ENCODE measurements around the gene NBEAL2. TPM values are rescaled to one million over a fixed set of nuclear protein-coding genes. Genes with fewer than 3 reads are reported as not detected.

NBEAL2 gene
- total RNA-seq, 1 experiment from 2014 or later, result 80.0 TPM

DNA sequence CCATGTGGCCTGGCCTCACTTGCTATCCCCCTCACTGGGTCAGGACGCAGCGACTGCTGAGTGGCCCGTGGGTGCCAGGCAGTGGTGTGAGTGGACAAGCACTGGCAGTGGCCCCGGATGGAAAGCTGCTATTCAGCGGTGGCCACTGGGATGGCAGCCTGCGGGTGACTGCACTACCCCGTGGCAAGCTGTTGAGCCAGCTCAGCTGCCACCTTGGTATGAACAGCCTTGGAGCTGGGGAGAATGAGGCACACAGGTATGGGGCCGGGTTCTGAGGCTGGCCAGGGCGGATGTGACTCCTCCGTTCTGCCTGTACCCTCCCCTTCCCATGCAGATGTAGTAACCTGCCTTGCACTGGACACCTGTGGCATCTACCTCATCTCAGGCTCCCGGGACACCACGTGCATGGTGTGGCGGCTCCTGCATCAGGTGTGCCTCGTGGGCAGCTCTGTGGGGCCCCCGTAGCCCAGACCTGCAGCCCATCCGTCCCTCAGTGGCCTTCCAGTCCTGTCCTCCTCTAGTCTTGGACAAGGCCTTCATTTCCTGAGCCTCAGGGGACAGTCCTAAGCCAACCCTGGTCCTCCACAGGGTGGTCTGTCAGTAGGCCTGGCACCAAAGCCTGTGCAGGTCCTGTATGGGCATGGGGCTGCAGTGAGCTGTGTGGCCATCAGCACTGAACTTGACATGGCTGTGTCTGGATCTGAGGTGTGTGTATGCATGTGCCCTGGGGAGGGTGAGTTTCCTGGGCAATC, 28.2 kb downstream of the NBEAL2 start (continued):
- TF ChIP-seq, protein P1, sequence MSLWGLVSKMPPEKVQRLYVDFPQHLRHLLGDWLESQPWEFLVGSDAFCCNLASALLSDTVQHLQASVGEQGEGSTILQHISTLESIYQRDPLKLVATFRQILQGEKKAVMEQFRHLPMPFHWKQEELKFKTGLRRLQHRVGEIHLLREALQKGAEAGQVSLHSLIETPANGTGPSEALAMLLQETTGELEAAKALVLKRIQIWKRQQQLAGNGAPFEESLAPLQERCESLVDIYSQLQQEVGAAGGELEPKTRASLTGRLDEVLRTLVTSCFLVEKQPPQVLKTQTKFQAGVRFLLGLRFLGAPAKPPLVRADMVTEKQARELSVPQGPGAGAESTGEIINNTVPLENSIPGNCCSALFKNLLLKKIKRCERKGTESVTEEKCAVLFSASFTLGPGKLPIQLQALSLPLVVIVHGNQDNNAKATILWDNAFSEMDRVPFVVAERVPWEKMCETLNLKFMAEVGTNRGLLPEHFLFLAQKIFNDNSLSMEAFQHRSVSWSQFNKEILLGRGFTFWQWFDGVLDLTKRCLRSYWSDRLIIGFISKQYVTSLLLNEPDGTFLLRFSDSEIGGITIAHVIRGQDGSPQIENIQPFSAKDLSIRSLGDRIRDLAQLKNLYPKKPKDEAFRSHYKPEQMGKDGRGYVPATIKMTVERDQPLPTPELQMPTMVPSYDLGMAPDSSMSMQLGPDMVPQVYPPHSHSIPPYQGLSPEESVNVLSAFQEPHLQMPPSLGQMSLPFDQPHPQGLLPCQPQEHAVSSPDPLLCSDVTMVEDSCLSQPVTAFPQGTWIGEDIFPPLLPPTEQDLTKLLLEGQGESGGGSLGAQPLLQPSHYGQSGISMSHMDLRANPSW (CRISPR knock-in tag; conservative IDR thresholded peaks at IDR 0.05; ENCODE audit: low read depth), result no peak
- TF ChIP-seq SOX15 (CRISPR knock-in tag; IDR thresholded peaks at IDR 0.05), result no peak
- TF ChIP-seq ZBTB21 (CRISPR knock-in tag; IDR thresholded peaks at IDR 0.05; ENCODE audit: borderline replicate concordance), result no peak
- no peak for TF ChIP-seq ZNF219 (CRISPR knock-in tag; IDR thresholded peaks at IDR 0.05; ENCODE audit: borderline replicate concordance)
- TF ChIP-seq MXD4 (CRISPR knock-in tag; IDR thresholded peaks at IDR 0.05; ENCODE audit: borderline replicate concordance), result no peak

DNA sequence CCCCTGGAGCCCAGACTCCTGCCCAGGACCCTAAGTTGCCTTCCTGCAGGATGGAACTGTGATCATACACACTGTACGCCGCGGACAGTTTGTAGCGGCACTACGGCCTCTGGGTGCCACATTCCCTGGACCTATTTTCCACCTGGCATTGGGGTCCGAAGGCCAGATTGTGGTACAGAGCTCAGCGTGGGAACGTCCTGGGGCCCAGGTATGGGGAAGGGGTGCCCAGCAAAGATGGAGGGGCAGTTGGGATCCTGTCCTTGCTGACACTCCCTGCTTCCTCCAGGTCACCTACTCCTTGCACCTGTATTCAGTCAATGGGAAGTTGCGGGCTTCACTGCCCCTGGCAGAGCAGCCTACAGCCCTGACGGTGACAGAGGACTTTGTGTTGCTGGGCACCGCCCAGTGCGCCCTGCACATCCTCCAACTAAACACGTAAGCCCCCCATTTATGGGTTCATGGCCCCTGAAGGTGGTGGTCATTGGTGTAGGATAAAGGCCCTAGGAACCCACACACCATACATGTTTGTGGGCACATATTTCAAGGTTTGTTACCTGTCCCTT, 28.8 kb downstream of the NBEAL2 start:
- POLR2A ChIA-PET, result interaction anchor here (0.9 to 1.5 kb wide), 4 partner anchors 10 to 372 kb away, joined by 3 to 9 read pairs (median 6); partner anchors contain the start of genes NBEAL2, PTPN23 and SETD2
- CTCF ChIA-PET, result interaction anchor here (0.7 to 2.2 kb wide), 7 partner anchors 10 to 156 kb away, joined by 3 to 9 read pairs (median 3); no protein-coding TSS in a partner anchor
- DNase-seq (ENCODE audit: low spot score), result no peak
- no peaks in the 10 kb centered on the region for H3K9me3 Mint-ChIP-seq
- no peak overlapping the region for H3K27ac Mint-ChIP-seq
- no peaks in the 10 kb centered on the region for H3K27me3 Mint-ChIP-seq (ENCODE audit: low read depth)
- H3K4me3 Mint-ChIP-seq, result peak overlapping the region; percentile 57
- TF ChIP-seq, protein P2, sequence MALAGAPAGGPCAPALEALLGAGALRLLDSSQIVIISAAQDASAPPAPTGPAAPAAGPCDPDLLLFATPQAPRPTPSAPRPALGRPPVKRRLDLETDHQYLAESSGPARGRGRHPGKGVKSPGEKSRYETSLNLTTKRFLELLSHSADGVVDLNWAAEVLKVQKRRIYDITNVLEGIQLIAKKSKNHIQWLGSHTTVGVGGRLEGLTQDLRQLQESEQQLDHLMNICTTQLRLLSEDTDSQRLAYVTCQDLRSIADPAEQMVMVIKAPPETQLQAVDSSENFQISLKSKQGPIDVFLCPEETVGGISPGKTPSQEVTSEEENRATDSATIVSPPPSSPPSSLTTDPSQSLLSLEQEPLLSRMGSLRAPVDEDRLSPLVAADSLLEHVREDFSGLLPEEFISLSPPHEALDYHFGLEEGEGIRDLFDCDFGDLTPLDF (CRISPR knock-in tag; IDR thresholded peaks at IDR 0.05), result no peak
- TF ChIP-seq SMAD4 (CRISPR knock-in tag; IDR thresholded peaks at IDR 0.05) (no peak), SOX15 (CRISPR knock-in tag; IDR thresholded peaks at IDR 0.05) (no peak), TEAD1 (CRISPR knock-in tag; IDR thresholded peaks at IDR 0.05) (no peak), HMGA2 (CRISPR knock-in tag; IDR thresholded peaks at IDR 0.05) (no peak), GRHL2 (CRISPR knock-in tag; IDR thresholded peaks at IDR 0.05; ENCODE audit: insufficient replicate concordance, severe bottlenecking) (no peak), RELA (CRISPR knock-in tag; IDR thresholded peaks at IDR 0.05; ENCODE audit: borderline replicate concordance) (no peak)
- TF ChIP-seq, protein P3, sequence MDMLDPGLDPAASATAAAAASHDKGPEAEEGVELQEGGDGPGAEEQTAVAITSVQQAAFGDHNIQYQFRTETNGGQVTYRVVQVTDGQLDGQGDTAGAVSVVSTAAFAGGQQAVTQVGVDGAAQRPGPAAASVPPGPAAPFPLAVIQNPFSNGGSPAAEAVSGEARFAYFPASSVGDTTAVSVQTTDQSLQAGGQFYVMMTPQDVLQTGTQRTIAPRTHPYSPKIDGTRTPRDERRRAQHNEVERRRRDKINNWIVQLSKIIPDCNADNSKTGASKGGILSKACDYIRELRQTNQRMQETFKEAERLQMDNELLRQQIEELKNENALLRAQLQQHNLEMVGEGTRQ (CRISPR knock-in tag; IDR thresholded peaks at IDR 0.05), result no peak
- TF ChIP-seq, protein P4, sequence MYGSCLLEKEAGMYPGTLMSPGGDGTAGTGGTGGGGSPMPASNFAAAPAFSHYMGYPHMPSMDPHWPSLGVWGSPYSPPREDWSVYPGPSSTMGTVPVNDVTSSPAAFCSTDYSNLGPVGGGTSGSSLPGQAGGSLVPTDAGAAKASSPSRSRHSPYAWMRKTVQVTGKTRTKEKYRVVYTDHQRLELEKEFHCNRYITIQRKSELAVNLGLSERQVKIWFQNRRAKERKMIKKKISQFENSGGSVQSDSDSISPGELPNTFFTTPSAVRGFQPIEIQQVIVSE (CRISPR knock-in tag; IDR thresholded peaks at IDR 0.05; ENCODE audit: borderline replicate concordance), result no peak
- TF ChIP-seq, protein P5, sequence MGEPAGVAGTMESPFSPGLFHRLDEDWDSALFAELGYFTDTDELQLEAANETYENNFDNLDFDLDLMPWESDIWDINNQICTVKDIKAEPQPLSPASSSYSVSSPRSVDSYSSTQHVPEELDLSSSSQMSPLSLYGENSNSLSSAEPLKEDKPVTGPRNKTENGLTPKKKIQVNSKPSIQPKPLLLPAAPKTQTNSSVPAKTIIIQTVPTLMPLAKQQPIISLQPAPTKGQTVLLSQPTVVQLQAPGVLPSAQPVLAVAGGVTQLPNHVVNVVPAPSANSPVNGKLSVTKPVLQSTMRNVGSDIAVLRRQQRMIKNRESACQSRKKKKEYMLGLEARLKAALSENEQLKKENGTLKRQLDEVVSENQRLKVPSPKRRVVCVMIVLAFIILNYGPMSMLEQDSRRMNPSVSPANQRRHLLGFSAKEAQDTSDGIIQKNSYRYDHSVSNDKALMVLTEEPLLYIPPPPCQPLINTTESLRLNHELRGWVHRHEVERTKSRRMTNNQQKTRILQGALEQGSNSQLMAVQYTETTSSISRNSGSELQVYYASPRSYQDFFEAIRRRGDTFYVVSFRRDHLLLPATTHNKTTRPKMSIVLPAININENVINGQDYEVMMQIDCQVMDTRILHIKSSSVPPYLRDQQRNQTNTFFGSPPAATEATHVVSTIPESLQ (CRISPR knock-in tag; IDR thresholded peaks at IDR 0.05), result no peak
- TF ChIP-seq, protein P6, sequence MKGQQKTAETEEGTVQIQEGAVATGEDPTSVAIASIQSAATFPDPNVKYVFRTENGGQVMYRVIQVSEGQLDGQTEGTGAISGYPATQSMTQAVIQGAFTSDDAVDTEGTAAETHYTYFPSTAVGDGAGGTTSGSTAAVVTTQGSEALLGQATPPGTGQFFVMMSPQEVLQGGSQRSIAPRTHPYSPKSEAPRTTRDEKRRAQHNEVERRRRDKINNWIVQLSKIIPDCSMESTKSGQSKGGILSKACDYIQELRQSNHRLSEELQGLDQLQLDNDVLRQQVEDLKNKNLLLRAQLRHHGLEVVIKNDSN (CRISPR knock-in tag; IDR thresholded peaks at IDR 0.05), result no peak
- TF ChIP-seq, protein P7, sequence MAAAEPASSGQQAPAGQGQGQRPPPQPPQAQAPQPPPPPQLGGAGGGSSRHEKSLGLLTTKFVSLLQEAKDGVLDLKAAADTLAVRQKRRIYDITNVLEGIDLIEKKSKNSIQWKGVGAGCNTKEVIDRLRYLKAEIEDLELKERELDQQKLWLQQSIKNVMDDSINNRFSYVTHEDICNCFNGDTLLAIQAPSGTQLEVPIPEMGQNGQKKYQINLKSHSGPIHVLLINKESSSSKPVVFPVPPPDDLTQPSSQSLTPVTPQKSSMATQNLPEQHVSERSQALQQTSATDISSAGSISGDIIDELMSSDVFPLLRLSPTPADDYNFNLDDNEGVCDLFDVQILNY (CRISPR knock-in tag; IDR thresholded peaks at IDR 0.05), result no peak
- TF ChIP-seq, protein P8, sequence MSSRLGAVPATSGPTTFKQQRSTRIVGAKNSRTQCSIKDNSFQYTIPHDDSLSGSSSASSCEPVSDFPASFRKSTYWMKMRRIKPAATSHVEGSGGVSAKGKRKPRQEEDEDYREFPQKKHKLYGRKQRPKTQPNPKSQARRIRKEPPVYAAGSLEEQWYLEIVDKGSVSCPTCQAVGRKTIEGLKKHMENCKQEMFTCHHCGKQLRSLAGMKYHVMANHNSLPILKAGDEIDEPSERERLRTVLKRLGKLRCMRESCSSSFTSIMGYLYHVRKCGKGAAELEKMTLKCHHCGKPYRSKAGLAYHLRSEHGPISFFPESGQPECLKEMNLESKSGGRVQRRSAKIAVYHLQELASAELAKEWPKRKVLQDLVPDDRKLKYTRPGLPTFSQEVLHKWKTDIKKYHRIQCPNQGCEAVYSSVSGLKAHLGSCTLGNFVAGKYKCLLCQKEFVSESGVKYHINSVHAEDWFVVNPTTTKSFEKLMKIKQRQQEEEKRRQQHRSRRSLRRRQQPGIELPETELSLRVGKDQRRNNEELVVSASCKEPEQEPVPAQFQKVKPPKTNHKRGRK (CRISPR knock-in tag; IDR thresholded peaks at IDR 0.05; ENCODE audit: borderline replicate concordance), result no peak
- no peak for ATAC-seq
- H3K36me3 Mint-ChIP-seq, result peaks cover 20% of the 10 kb centered on the region; the same call in 1 of the 2 replicates
- peaks cover 8% of the 10 kb centered on the region for H3K4me1 Mint-ChIP-seq

All from WTC11 (cell line).